NCI-H2081 treated with DMSO at 0.1 percent for 48 hours (cell line): Measurements from ENCODE around the gene DYNLT3.

ENCODE experiments used
- DNase-seq: peaks from one replicate; lab custom pipeline; 2025; lab: John Stamatoyannopoulos, UW

The DYNLT3 gene

DNA sequence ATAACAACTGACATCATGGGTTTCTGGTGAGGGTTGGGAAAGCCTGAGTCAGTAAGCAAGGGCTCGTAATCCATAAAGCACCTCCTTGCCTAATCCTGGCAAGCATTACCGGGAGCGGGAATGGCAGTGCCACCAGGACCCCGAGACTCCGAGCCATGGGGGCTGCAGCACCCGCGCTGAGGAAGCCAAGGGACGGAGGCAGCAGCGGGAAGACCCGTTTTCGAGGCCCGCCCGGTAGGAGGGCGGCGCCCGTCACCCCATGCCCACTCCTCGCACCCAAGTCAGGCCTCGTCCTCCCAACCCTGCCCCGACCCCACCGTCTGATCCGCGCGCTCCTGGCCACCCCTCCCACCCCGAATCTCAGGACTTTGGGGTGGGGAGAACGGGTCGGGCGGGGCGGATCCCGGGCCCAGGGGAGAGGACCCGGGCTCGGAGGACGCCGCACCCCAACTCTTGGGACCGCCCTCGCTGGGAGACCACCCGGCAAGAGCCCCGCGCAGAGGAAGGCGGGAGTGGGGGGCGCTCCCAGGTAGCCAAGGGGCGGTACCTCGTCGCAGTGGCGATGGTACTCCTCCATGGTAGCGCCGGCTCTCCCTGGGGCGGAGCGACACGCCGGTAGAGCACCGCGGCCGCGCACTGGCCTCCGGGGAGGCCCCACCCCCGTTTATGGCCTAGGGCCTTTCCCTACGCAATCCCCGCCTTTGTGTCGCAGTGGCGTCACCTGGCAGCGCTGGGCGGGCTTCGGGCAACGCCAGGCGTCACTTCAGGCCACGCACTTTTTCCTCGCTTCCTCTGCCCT is at the start of gene DYNLT3:
Gene DYNLT3, minus strand, starts transcription at position 638 of the 799 bp plus-strand sequence. Its CDS starts 61 bp downstream, at position 577.
- peak; percentile 55 for DNase-seq

GRCh38 chrX:37896511-37896890 is 49.1 kb upstream of the DYNLT3 start:
- DNase-seq: no peak

DNA sequence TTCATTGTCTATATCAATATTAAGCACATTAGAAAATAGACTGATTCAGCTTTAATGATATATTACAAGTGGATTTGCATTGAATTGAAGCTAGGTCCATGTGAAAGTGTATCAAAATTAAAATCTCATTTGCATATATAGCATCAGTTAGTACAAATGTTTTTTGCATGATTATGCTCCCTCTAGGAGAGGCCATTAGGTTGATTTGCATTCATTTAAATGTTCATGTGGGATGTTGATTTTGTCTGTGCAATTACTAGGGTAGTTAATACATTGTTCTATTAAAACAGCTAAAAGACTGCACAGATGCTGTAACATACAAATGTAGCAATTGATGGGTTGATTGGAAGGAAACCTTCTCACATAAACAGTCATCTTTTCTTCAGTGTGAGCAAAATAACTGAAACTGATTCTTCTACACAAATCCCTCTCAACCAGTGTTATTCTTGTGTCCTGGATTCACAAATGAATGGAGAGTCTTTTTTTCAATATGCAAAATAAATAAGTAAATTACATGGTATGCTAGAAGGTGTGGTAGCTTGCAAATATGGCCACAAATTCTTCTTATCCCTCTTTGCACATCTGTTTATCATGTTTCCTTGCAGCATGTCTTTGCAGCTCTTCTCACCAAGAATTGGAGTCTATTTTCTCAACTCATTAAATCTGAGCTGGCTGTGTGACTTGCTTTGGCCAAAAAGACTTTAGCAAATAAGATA is 48.6 kb upstream of the DYNLT3 start:
- DNase-seq: no peak

DNA sequence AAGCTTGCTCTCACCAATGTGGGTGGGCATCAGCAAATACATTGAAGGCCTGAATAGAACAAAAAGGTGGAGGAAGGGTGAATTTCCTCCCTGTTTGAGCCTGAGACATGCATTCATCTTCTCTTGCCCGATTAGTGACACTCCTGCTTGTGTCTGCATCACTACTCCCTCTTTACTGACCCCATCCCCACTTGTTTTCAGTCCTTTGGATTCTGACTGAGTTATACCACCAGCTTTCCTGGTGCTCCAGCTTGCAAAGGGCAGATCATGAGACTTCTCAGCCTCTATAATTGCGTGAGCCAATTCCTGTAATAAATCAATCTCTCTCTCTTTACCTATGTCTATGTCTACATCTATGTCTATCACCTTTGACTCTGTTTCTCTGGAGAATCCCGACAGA is 47.4 kb upstream of the DYNLT3 start:
- DNase-seq: no peak

DNA sequence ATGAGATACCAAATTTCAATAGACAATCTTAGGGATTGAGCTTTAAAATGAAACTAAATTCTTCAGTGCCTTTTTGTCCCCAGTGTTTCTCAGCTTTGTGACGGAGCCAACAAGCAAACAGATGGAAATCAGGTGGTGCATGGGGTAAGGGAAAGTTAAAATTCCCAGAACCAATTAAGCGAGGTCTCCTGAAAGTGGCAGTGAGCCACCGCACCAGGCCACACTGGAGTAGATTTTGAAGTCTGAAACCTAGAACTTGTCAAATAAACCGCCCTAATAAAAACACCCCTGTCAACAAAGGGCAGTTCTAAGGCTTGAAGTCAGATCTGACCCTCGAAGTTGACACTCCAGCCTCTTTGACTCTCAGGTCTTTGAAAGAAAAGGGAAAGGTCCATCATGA is 40.6 kb upstream of the DYNLT3 start:
- no peak for DNase-seq

- no peak for DNase-seq
Measured at GRCh38 chrX:37887347-37887746, 40.0 kb upstream of the DYNLT3 start.

DNA sequence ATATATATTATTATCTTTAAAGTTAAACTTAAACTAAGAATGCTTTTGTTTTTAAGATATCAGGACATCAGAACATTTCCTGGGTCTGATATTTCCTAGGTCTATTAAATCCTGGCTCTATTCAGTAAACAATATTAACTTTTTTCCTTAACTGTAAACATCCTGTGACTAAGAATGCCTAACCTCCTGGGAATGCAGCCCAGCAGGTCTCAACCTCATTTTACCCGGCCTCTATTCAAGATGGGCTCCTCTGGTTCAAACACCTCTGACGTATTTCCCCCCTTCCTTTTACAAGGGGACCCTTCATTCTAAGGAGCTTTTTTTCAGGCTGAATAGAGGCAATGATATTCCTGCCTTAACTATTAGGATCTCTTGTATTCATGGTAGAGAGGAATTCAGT is 35.8 kb upstream of the DYNLT3 start:
- no peak for DNase-seq

DNA sequence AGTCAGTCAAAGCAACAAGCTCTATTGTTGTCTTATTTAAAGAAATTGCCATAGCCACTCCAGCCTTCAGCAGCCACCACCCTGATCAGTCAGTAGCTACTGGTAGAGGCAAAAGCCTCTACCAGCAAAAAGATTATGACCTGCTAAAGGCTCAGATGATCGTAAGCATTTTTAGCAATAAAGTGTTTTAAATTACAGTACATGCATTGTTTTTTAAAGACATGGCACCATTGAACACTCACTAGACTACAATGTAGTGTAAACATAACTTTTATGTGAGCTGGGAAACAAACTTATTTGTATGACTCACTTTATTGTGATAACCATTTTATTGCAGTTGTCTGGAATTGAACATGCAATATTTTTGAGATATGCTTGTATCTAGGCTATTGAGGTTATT is 32.3 kb upstream of the DYNLT3 start:
- no peak for DNase-seq

GRCh38 chrX:37876716-37877115 is 29.3 kb upstream of the DYNLT3 start:
- no peak for DNase-seq

GRCh38 chrX:37875675-37876074 is 28.3 kb upstream of the DYNLT3 start:
- no peak for DNase-seq

- DNase-seq: no peak
Measured at GRCh38 chrX:37873220-37873619, 25.8 kb upstream of the DYNLT3 start.

- no peak for DNase-seq
Measured at GRCh38 chrX:37872303-37872655, 24.9 kb upstream of the DYNLT3 start.

GRCh38 chrX:37871626-37872302 is 24.4 kb upstream of the DYNLT3 start:
- no peak for DNase-seq

DNA sequence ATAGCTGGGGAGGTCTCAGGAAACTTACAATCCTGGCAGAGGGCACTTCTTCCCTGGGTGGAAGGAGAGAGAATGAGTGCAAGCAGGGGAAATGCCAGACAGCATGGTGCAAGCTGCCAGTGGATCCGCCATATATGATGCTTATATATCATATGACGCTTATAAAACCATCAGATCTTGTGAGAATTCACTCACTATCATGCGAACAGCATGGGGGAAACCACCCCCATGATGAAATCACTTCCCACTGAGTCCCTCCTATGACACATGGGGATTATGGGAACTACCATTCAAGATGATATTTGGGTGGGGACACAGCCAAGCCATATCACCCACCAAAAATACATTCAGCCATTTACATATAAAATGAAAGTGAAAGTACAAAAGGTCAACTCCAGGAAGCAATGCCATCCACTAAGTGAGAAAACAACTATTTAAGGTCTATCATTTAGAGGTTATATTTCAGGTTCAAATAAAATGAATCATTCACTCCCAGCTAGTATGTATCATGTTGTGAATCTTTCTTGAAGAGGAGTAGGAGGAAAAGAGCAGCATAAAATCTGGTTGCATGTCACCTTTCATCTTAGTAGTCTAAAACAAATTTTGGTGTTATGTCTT is 20.3 kb upstream of the DYNLT3 start:
- no peak for DNase-seq

DNA sequence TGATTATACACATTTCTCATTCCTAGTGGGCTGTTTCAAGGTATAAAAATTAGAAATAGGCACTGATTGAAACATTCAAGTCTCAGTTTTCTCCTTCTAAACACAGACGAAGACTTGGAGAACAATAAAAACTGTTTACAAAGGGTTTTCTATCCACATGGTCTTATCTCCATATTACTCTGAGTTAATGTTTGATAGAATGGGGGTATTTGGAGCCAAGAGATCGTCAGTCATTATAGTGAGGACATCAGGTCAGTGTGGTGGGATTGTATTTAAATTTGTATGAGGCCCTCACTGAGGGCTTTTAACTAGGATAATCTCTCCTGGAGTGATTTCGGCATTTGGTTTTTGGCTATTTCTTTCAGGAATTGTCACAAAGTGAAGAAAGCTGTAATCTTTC is 16.4 kb upstream of the DYNLT3 start:
- no peak for DNase-seq

- no peak for DNase-seq
Measured at GRCh38 chrX:37862851-37863250, 15.5 kb upstream of the DYNLT3 start.

GRCh38 chrX:37860721-37861120 is 13.3 kb upstream of the DYNLT3 start:
- DNase-seq: no peak

DNA sequence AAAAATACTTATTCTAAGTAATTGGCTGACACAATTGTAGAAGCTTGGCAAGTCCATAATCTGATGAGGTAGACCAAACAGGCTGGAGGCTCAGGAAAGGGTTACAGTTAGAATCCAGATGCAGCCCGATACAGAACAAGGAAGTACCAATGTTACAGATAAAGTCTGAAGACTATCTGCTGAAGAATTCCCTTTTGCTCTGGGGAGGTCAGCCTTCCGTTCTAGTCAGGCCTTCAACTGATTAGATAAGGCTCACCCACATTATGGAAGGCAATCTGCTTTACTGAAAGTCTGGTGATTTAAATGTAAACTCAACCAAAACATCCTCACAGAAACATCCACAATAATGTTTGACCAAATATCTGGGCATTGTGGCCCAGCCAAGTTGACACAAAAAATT is 7.4 kb upstream of the DYNLT3 start:
- no peak for DNase-seq

DNA sequence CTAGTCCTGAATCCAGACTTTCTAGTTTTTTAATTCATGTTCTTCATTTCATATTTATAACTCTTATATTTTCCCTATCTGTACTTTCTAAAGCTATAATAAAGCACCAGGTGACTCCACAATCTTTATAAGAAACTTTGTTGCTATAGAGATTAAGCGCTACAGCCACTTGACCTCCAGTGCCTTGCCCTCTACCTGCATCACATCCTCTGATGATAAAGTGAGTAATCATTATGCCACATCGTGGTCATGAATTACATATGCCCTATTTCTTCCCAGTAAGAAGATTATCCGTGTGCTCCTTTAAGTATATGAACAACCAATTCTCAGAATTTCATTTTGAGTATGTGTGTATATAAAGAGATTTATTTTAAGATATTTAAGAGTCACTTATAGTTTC is 6.8 kb upstream of the DYNLT3 start:
- DNase-seq: no peak

DNA sequence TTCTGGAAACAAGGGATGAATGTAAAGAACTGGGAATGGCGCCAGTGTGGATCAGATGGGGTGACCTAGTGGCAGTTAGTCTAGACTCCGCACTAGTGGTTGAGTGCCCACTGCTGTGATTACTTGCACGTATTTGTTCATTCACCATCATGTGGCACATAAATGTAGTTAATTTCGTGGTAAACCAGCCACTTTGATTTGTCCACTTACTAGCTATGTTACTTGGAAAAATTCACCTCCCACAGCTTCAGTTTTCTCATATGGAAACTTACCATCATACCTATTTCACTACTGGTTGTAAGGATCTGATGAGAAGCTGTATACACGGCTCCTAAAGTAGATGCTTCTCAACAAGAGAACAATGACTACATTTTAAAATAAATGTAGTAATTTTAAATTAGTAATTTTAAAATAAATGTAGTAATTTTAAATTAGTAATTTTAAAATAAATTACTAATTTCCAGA is 394 bp upstream of the DYNLT3 start:
- no peak for DNase-seq

DNA sequence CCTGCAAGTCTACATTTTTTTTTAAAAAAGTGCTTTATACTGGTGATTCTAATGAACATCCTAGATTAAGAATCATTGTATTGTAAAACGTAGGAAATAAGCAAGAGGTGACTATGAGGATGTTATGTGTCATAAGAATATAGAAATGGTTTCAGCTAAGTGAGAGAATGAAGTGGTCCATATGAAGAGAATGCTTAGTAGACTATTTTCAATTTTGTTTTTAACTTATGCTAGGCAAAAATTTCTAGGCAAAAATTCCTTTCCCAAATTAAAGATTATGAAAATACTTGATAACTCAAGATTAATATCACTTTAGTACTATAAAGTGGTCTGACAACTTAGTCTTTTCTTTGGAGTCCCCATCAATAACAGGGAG is 825 bp downstream of the DYNLT3 start:
- no peak for DNase-seq

DNA sequence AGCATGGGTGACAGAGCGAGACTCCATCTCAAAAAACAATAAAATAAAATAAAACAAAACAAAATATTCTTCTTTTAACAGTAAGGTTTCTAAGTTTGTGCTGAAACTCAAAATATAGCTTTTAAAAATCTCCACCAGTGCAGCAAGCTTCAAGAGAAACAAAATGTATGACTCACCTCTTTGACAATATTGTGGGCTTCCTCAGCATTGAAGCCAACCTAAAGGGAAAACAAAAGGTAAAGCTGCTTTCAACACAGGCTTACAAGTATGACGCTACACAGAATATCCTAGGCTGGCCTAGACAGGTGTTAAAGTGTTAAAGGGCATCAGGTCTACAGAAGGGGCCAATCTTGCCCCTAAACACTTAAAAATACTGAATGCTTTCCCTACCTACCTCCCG is 1.2 kb downstream of the DYNLT3 start:
- no peak for DNase-seq

DNA sequence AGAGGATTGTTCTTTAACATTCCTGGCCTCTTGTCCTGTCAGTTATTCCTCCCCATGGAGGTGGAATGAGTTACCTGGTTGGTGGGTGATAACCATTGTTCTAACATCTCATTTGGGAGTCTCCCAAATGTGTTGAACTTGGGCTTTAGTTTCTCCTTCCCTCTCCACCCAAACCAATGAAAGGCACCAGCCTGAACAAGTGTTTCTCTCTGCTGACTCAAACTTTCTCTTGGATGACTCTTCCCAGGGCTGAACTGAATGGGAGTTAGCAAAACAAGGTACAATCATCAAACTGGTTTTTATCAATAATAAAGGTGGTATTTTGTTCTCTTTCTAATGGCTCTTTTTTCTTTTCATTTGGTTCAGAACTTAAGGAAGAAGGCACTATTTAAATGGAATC is 2.7 kb downstream of the DYNLT3 start:
- DNase-seq: no peak
